ENCODE measurements around the gene DIMT1.

Gene DIMT1

DNA sequence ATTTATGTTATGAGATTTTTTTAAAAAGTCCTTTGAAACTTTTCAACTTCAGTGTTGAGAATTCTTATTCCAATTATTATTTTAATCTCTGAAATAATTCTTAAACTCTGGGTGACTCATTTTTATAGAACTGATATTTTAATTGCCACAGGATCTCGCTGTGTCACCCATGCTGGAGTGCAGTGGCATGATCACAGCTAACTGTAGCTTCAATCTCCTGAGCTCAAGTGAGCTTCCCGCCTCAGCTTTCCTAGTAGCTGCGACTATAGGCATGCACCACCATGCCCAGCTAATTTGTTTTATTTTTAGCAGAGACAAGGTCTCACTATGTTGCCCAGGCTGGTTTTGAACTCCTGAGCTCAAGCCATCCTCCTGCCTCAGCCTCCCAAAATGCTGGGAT is 41.0 kb downstream of the DIMT1 start:
- no peak for DNase-seq

- no peak for DNase-seq
Measured at GRCh38 chr5:62354028-62354874, 49.5 kb downstream of the DIMT1 start.

DNA sequence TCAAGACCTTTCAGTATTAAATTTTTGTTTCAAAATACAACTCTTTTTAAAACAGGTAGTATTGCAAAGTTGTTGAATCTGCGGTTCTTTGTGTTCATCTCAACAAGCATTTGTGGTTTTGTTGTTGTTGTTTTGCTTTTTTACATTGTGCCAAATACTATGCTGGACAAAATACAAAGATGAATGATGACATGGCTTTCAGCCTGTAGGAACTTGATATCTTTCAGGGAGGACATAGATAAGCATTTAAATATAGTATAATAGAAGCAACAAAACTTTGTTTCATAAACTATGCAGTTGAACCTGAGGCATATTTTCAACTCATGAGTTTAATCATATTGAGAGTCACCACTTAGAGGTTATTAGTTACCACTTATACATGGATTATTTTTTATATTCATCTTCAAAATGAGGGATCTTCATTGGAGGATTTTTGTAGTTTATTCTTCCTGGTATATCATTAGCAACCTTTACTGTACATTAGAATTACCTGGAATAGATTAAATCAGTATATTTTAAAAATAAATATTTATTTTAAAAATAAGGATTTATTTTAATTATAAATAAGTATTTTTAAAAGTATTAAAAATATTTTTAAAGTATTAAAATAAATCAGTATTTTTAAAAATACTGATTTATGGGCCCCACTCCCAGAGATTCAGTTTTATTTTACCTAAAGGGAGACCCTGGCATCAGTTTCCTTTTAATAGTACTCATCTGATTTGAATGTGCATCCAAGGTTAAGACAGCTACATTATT is 54.8 kb downstream of the DIMT1 start:
- no peak for DNase-seq

GRCh38 chr5:62347928-62348327 is 55.8 kb downstream of the DIMT1 start:
- no peak for DNase-seq

DNA sequence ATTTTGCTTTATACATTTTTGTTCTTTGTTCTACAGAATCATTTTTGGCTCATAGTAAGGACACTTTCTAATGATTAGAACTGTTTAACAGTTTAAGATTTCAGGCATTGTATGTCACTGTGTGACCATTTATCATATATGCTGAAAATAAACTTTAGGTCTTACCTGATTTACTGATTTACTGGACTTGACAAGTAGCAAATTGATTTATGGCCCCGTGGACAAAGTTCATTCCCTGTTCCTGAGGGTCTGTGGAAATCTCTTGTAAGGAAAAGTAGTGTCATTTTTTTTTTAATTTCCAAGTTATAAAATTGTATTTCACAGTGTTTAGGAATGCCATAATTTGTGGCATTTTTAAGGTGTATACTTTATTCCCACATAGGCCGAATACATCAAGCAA is 57.0 kb downstream of the DIMT1 start:
- DNase-seq = no peak

GRCh38 chr5:62343428-62343827 is 60.3 kb downstream of the DIMT1 start:
- DNase-seq = no peak

DNA sequence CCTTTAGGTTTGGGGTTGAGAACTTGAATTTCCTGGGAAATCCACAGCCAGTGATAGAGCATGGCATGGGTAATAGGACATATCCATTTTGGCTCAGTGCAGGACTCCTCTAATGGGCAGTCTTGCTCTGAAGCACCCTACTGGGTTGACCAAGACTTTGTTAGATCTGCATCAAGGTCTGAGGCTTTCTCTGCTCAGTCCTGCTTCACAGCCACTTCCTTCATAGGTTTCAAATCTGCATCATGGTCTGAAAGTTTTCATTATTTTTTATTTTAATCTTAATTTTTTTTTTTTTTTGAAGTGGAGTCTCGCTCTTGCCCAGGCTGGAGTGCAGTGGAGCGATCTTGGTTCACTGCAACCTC is 61.2 kb downstream of the DIMT1 start:
- no peak for DNase-seq

DNA sequence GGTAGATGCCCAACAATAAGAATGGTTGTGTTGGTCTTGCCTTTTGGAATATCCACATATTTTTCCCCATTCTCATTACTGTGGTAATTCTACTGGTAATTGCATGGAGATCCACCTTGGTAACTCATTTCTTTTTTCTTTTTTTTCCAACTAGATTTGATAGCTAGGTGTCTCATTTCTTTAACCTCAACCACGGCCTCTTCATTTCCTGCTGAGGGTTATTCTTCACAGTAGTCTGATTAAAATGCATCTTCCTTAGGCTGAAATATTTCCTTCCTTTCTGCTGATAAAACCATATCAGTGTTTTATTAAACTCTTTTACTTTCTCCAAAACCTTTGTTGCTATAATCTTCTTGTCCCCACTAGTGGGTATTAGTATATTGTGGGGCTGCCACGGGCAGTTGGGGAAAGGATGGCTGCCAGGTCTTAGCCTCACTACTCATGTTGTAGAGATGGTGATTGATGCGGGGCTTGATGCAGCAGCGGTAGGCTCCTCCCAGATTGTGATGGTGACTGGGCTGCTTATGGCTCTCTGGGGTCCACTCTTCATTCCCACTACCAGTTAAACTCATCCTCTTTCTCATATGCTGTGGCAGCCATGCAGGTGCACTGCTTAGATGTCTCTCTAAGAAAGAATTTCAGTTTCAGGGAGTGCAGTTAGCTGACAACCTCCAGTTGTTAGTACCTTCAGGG is 61.8 kb downstream of the DIMT1 start:
- DNase-seq = no peak

GRCh38 chr5:62340979-62341378 is 62.7 kb downstream of the DIMT1 start:
- DNase-seq = no peak

DNA sequence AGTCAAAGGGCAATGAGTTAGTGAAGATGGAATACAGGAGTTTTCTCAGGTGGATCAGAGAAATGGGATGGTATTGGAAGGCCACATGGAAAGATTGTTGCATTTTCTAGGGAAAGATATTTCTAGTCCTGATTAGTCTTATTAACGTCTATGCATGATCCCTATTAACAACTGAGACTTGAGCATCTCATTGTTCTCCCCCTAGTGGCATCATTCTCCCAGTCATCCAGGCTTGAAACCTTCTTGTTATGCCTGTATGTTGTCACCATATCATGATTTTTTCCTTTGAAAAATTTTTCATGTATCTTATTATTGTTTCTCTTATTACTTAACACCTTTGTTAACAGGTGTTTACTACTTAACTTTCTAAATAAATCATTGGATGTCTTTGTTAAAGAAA is 63.3 kb downstream of the DIMT1 start:
- DNase-seq = no peak

Measured in activated CD8-positive, alpha-beta memory T cell treated with anti-CD3 and anti-CD28 coated beads, Interleukin-2, amount 50 U/mL, for 48 hours (primary cell).